Smooth muscle cell (in vitro differentiated cells): ENCODE results near the gene ACHE. TPM values are rescaled to one million over a fixed set of nuclear protein-coding genes. Genes with fewer than 3 reads are reported as not detected.

Experiments used
- DNase-seq: peaks from one replicate; lab custom pipeline; 2025; ENCODE audit not compliant: unreplicated experiment; lab: John Stamatoyannopoulos, UW
- H2AFZ ChIP-seq: fragments of 200-600 bp; sonication (generic); 2 replicates; pipeline ENCODE4 v1.6.0; 2016; ENCODE audit warnings: antibody characterized with exemption, low read depth, mild to moderate bottlenecking
- H3F3A ChIP-seq: fragments of 200-600 bp; sonication (generic); 2 replicates; pipeline ENCODE4 v1.6.0; 2017; ENCODE audit warnings: antibody characterized with exemption, low read depth
- H3K27ac ChIP-seq: fragments of 200-600 bp; sonication (generic); 2 replicates; pipeline ENCODE4 v1.5.1; 2016; ENCODE audit warnings: low read depth, mild to moderate bottlenecking
- H3K27me3 ChIP-seq: fragments of 200-600 bp; sonication (generic); 2 replicates; pipeline ENCODE4 v1.6.1; 2016; ENCODE audit warnings: low read depth, mild to moderate bottlenecking
- H3K36me3 ChIP-seq: fragments of 200-600 bp; sonication (generic); 2 replicates; pipeline ENCODE4 v1.5.1; 2016; ENCODE audit warnings: low read depth
- H3K4me1 ChIP-seq: fragments of 200-600 bp; sonication (generic); 2 replicates; pipeline ENCODE4 v1.5.1; 2016; ENCODE audit warnings: low read depth
- H3K4me2 ChIP-seq: fragments of 200-600 bp; sonication (generic); 2 replicates; pipeline ENCODE4 v1.6.0; 2016; ENCODE audit warnings: mild to moderate bottlenecking
- H3K4me3 ChIP-seq: fragments of 200-600 bp; sonication (generic); 2 replicates; pipeline ENCODE4 v1.5.1; 2016; ENCODE audit warnings: mild to moderate bottlenecking
- H3K79me2 ChIP-seq: fragments of 200-600 bp; sonication (generic); 2 replicates; pipeline ENCODE4 v1.6.0; 2016; ENCODE audit warnings: low read depth, mild to moderate bottlenecking
- H3K9ac ChIP-seq: fragments of 200-600 bp; sonication (generic); 2 replicates; pipeline ENCODE4 v1.6.0; 2016; ENCODE audit warnings: low read depth
- H3K9me3 ChIP-seq: fragments of 200-600 bp; sonication (generic); replicated peaks from 2 replicates; pipeline ENCODE4 v1.5.1; 2016; ENCODE audit warnings: low read depth
- H4K20me1 ChIP-seq: fragments of 200-600 bp; sonication (generic); 2 replicates; pipeline ENCODE4 v1.6.0; 2016; ENCODE audit warnings: low read depth
- CTCF ChIP-seq: fragments of 200-600 bp; sonication (generic); IDR thresholded peaks from 2 replicates; pipeline ENCODE4 v1.5.1; 2017; ENCODE audit warnings: borderline replicate concordance, mild to moderate bottlenecking, antibody characterized with exemption; ENCODE audit not compliant: insufficient read depth, poor library complexity, severe bottlenecking
- WGBS: methylation state at CpG from one replicate; pipeline ENCODE4 v1.1.7; 2016; ENCODE audit warnings: low lambda C conversion rate; 5-methylcytosine and 5-hydroxymethylcytosine counted together
- polyA plus RNA-seq: library from polyadenylated mRNA; unstranded; fragments of >200 nt; fragmentation: Nextera tagmentation; extraction: Ambion mirVana; gene quantifications from 2 replicates; pipeline ENCODE4 v1.2.1, GENCODE V29; 2016
- total RNA-seq: library from RNA; depleted of rRNA; stranded (reverse); fragments of >200 nt; gene quantifications from 2 replicates; pipeline ENCODE4 v1.2.3, GENCODE V29; 2014

The ACHE gene
- total and polyA plus RNA-seq, 2 experiments from 2014 or later: 2.6 to 3.5 TPM

DNA sequence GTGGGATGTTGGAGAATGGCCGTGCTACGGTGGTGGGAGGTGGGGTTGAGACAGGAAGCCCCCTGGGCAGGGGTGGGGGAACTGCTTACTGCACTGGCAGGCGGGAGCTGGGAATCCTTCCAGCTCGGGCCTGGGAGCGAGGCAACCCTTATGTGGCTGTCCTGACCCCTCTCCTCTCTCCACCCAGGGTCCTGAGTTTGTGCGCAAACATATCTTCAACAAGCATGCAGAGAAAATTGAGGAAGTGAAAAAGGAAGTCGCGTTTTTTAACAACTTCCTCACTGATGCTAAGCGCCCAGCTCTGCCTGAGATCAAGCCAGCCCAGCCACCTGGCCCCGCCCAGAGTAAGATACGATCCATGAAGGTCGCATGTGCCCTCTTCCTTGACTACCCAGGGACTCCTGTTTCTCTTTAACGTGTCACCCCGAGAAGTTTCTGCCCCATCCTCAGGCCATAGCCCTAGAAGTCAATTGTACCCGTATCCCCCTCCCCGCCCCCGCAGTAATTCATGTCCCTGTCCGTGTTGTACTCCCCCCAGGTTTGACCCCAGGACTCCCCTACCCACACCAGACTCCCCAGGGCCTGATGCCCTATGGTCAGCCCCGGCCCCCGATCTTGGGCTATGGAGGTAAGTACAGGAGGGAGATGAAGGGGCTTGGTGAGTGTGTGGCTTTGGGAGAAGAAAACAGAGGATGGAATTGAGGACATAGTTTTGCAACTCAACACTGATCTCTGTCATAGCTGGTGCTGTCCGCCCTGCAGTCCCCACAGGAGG is 8.0 kb downstream of the ACHE start:
- peaks cover 23% of the 10 kb centered on the region for H3K4me1 ChIP-seq
- 86% methylated on average over 20 of the region's 21 CpGs for WGBS
- H3K27me3 ChIP-seq: no peaks in the 10 kb centered on the region
- DNase-seq: no peak
- H3K79me2 ChIP-seq: peaks cover 25% of the 10 kb centered on the region
- H2AFZ ChIP-seq: no peak overlapping the region
- peaks cover 40% of the 10 kb centered on the region for H3F3A ChIP-seq
- H4K20me1 ChIP-seq: peaks cover 25% of the 10 kb centered on the region
- no peaks in the 10 kb centered on the region for H3K36me3 ChIP-seq
- H3K4me2 ChIP-seq: peak overlapping the region; percentile 99
- no peak overlapping the region for H3K4me3 ChIP-seq
- H3K9ac ChIP-seq: no peak overlapping the region
- H3K9me3 ChIP-seq: no peaks in the 10 kb centered on the region
- peak overlapping the region; percentile 86 for H3K27ac ChIP-seq
- no peak for TF ChIP-seq CTCF

DNA sequence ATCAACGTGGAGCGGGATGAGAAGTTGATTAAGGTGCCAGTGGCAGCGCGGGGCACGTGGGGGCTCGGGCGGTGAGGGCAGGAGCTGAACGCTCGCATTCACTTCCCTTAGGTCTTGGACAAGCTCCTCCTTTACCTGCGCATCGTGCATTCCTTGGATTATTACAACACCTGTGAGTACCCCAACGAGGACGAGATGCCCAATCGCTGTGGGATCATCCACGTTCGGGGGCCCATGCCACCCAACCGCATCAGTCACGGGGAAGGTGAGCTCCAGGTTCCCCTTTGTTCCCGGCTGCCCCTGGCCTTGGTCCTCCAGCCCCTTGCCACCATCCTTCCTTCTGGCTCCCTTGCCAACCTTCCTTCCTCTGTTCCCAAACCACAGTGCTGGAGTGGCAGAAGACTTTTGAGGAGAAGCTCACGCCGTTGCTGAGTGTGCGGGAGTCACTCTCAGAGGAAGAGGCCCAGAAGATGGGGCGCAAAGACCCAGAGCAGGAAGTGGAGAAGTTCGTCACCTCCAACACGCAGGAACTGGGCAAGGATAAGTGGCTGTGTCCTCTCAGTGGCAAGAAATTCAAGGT is 8.7 kb downstream of the ACHE start:
- Histone ChIP-seq H3K27me3 (no peaks in the 10 kb centered on the region), H3K9me3 (no peaks in the 10 kb centered on the region), H3K27ac (peak overlapping the region; percentile 15), H3K4me2 (no peak overlapping the region), H3K4me1 (peaks cover 23% of the 10 kb centered on the region), H3K79me2 (peaks cover 26% of the 10 kb centered on the region), H3K36me3 (no peaks in the 10 kb centered on the region), H4K20me1 (peaks cover 29% of the 10 kb centered on the region), H3K4me3 (no peak overlapping the region), H2AFZ (no peak overlapping the region), H3F3A (peaks cover 40% of the 10 kb centered on the region), H3K9ac (no peak overlapping the region)
- no peak for DNase-seq
- WGBS: 97% methylated on average over 25 of the region's 25 CpGs
- TF ChIP-seq CTCF: no peak

- H3K36me3 ChIP-seq: no peaks in the 10 kb centered on the region
These were observed 9.3 kb downstream of the ACHE start for GRCh38 chr7:100886142-100886935.

More at GRCh38 chr7:100886142-100886935, 9.3 kb downstream of the ACHE start:
- H3F3A ChIP-seq: peaks cover 40% of the 10 kb centered on the region
- H3K4me1 ChIP-seq: peaks cover 19% of the 10 kb centered on the region
- DNase-seq: no peak
- H3K9ac ChIP-seq: no peak overlapping the region
- peaks cover 35% of the 10 kb centered on the region for H4K20me1 ChIP-seq
- no peaks in the 10 kb centered on the region for H3K9me3 ChIP-seq
- H3K4me2 ChIP-seq: no peak overlapping the region
- no peak overlapping the region for H3K27ac ChIP-seq
- H3K27me3 ChIP-seq: no peaks in the 10 kb centered on the region
- H2AFZ ChIP-seq: no peak overlapping the region
- peaks cover 29% of the 10 kb centered on the region for H3K79me2 ChIP-seq
- no peak overlapping the region for H3K4me3 ChIP-seq
- WGBS: 94% methylated on average over 27 of the region's 27 CpGs
- TF ChIP-seq CTCF: no peak
